Measurements from ENCODE around the gene CXCL9.
"Not testable (repeated sequence)": the region's sequence is repeated elsewhere in the genome, so short reads cannot be mapped to it uniquely, and the experiment has no call there.

CXCL9 gene

GRCh38 chr4:76007089-76007862 is at the start of gene CXCL9:
Gene CXCL9, minus strand, starts transcription at chr4:76007509. Its CDS starts 60 bp downstream, at chr4:76007449.
- DNase-seq (ENCODE audit: low read depth in 2 of 2), result no peak

GRCh38 chr4:76055421-76055820 is 48.1 kb upstream of the CXCL9 start:
- no peak for DNase-seq (ENCODE audit: low read depth in 2 of 2)

- DNase-seq (ENCODE audit: low read depth in 2 of 2), result no peak
These were observed 47.7 kb upstream of the CXCL9 start for GRCh38 chr4:76055016-76055415.

- DNase-seq (ENCODE audit: low read depth in 2 of 2), result no peak
These were observed 46.4 kb upstream of the CXCL9 start for GRCh38 chr4:76053730-76054129.

GRCh38 chr4:76050560-76051050 is 43.3 kb upstream of the CXCL9 start:
- DNase-seq (ENCODE audit: low read depth in 2 of 2), result not testable (repeated sequence)

GRCh38 chr4:76049860-76050416 is 42.6 kb upstream of the CXCL9 start:
- DNase-seq (ENCODE audit: low read depth in 2 of 2), result not testable (repeated sequence)

GRCh38 chr4:76044686-76045085 is 37.4 kb upstream of the CXCL9 start:
- DNase-seq (ENCODE audit: low read depth in 2 of 2), result not testable (repeated sequence)

GRCh38 chr4:76043306-76043705 is 36.0 kb upstream of the CXCL9 start:
- not testable (repeated sequence) for DNase-seq (ENCODE audit: low read depth in 2 of 2)

- not testable (repeated sequence) for DNase-seq (ENCODE audit: low read depth in 2 of 2)
These were observed 35.1 kb upstream of the CXCL9 start for GRCh38 chr4:76042241-76042998.

- DNase-seq (ENCODE audit: low read depth in 2 of 2), result no peak
These were observed 29.5 kb upstream of the CXCL9 start for GRCh38 chr4:76036855-76037254.

- no peak for DNase-seq (ENCODE audit: low read depth in 2 of 2)
These were observed 28.6 kb upstream of the CXCL9 start, which contains the start of gene CXCL11 for GRCh38 chr4:76035799-76036380. Gene CXCL11, minus strand, starts transcription at chr4:76036070. Its CDS starts 83 bp downstream, at chr4:76035987.

- DNase-seq (ENCODE audit: low read depth in 2 of 2), result no peak
These were observed 27.8 kb upstream of the CXCL9 start for GRCh38 chr4:76035141-76035540.

GRCh38 chr4:76029300-76029699 is 22.0 kb upstream of the CXCL9 start:
- DNase-seq (ENCODE audit: low read depth in 2 of 2), result no peak

GRCh38 chr4:76028350-76028765 is 21.0 kb upstream of the CXCL9 start:
- DNase-seq (ENCODE audit: low read depth in 2 of 2), result no peak

- no peak for DNase-seq (ENCODE audit: low read depth in 2 of 2)
These were observed 16.8 kb upstream of the CXCL9 start for GRCh38 chr4:76024065-76024464.

GRCh38 chr4:76023389-76023788 is 16.1 kb upstream of the CXCL9 start, which contains the start of gene CXCL10:
Gene CXCL10, minus strand, starts transcription at chr4:76023497. Its CDS starts 66 bp downstream, at chr4:76023431.
- no peak for DNase-seq (ENCODE audit: low read depth in 2 of 2)

GRCh38 chr4:76022677-76023076 is 15.4 kb upstream of the CXCL9 start:
- no peak for DNase-seq (ENCODE audit: low read depth in 2 of 2)

GRCh38 chr4:76022031-76022430 is 14.7 kb upstream of the CXCL9 start:
- no peak for DNase-seq (ENCODE audit: low read depth in 2 of 2)

GRCh38 chr4:76017056-76017686 is 9.9 kb upstream of the CXCL9 start:
- DNase-seq (ENCODE audit: low read depth in 2 of 2), result no peak

- DNase-seq (ENCODE audit: low read depth in 2 of 2), result no peak
These were observed 9.1 kb upstream of the CXCL9 start for GRCh38 chr4:76016393-76016792.

- no peak for DNase-seq (ENCODE audit: low read depth in 2 of 2)
These were observed 6.2 kb upstream of the CXCL9 start for GRCh38 chr4:76013540-76013939.

All from fibroblast of skin of left quadriceps (primary cell).